Suppressor macrophage (primary cell): ENCODE results near the gene ASCL2.
"Not testable (repeated sequence)": the region's sequence is repeated elsewhere in the genome, so short reads cannot be mapped to it uniquely, and the experiment has no call there.

Experiments used
- DNase-seq, 4 experiments: peaks; one replicate each; pipeline ENCODE4 v3.0.0-alpha.2; 2020 to 2022

The ASCL2 gene

GRCh38 chr11:2259466-2259830 lies 10.9 kb downstream of the ASCL2 start:
- no peak for DNase-seq

DNA sequence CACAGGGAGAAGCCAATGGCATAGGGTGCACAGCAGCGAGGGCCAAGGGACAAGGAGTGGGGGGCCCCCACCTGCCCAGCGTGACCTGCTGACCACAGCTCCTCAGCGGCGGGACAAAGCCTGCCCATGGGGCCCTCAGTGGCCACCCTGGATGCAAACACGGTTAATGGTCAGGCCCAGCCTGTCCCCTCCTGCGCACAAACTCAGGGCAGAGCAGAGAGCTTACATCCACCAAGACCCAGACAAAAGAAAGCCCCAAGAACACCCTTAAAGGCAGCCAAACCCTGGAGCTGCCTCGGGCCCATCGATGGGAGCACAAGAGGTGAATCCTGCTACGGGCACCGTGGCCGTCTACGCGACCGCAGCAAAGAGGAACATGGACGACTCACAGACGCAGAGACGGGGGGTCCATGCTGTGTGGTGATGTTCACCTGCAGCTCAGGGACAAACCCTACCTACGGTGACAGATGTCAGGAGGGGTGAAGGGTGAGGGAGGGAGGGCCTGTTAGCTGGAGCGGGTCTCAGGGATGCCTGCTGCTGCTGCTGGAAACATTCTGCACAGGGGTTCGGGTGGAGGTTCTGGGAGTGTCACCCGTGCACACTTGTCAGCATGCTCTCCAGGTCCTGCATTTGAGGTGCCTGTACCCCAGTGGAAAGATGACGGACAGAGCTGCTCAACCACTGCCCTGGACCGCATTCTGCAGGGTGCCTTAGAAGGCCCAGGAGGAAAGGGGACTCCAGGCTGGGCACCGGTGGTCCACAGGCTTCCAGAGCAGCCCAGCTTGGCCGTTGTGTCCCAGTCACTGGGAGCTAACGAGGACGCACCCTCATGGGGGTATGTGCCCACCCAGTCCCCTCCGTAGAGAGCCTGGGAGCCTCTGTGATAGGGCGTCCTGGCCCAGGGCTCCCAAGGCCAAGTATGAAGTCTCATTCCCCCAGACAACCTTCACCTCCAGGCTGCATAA lies 11.6 kb downstream of the ASCL2 start:
- no peak for DNase-seq

DNA sequence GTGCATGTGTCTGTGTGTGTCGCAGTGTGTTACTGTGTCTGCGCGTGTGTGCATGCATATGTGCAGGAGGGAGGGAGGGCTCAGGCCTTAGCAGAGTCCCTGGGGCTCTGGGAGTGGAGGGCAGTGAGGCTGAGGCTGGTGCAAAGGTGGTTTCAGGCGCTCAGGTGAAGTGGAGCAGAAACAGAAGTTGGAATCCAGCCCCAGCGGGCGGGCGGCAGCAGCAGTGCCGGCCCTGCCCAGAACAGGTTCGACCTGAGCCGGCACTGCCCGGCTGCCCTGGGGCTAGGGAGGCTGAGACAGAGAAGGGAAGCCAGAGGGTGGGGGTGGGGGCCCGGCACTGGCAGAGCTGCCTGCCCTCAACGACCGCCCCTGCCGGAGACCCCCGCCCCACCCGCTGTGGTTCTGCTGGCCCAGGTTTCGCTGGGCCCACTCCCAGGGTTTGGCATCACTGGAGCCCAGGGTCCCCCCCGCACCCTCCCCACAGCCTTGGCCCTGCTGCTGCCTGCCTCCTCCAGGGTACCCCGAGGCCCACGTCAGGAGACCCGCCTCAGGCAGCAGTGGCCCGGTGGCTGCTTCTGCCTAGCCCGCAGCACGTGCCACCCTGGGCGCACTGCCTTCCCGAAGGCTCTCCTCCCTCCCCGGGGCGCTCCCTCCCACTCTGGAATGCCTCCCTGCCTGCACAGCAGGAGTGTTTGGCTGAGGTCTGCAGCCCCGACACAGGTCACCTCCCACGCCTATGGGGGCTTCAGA lies 13.3 kb downstream of the ASCL2 start:
- DNase-seq: no peak

- DNase-seq: no peak
Measured at GRCh38 chr11:2256293-2256913, 14.0 kb downstream of the ASCL2 start.

- DNase-seq: no peak
Measured at GRCh38 chr11:2252018-2252417, 18.4 kb downstream of the ASCL2 start.

- no peak for DNase-seq
Measured at GRCh38 chr11:2251138-2251537, 19.2 kb downstream of the ASCL2 start.

GRCh38 chr11:2250485-2250884 lies 19.9 kb downstream of the ASCL2 start:
- no peak for DNase-seq

DNA sequence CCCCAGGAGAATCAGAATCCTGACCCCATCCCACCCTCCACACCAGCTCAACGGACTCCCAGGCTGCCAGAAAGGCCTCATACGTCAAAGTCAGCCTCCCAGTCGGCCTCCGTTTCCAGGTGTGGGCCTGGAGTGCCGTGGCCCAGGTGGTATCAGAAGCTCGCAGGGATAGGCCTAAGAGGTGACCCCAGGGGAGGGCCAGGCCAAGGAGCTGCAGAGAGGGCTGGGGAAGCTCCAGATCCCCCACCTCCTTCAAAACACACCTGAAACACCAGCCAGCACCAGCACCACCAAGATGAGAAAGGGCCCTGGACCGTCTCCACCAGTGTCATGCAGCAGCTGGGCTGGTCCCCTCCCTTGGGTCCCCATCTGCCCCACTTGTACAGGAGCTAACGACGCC lies 20.3 kb downstream of the ASCL2 start:
- no peak for DNase-seq

DNA sequence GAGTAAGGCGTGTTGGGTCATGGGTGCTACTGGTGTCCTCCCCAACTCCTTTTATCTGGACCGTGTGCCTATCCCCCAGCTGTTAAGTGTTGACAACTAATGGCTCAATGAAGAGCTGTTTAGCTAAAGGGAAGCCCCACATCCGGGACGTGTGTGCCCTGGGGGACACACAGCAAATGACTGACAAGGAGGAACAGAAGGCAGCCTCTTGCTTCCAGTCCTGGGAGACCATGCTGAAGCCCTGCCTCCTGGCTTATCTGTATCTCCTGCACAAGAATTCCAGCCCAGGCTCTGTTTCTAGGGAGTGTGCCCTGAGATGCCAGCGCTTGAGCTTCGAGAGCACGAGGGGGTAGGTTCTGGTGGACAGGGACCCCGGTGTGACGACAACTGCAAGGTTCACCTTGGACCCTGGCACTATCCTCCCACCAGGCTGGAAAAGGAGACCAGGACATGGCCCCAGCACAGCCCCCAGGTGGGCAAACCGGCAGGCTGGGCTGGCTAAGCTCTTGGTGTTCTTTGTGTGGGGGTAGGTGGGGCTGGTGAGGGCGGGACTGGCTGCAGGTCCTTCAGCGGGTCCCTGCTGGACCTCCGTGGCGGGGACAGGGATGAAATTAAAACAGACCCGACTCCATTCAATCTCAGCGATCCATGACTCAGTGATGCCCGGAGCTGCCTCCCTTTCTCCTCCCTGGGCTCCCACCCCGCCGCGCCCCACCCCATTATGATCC lies 21.0 kb downstream of the ASCL2 start:
- no peak for DNase-seq

GRCh38 chr11:2248762-2249161 lies 21.6 kb downstream of the ASCL2 start:
- no peak for DNase-seq

DNA sequence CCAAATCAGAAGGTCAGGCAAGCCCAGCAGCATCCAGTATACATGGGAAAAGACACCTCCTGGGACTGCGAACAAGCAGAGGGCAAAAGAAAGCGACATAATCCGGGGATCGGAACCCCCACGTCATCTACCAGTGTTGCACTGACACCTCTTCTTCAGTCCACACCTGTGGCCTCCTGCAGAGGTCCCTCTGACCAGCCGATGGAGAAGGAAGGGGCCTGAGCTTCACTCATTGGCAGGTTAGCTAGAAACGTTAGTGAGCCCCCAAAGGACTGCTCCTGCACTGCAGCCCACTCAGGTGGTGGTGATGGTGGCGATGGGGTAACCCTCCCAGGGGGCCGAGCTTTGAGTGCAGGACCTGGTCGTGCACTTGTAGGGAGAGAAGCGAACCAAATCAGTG lies 22.1 kb downstream of the ASCL2 start:
- no peak for DNase-seq

DNA sequence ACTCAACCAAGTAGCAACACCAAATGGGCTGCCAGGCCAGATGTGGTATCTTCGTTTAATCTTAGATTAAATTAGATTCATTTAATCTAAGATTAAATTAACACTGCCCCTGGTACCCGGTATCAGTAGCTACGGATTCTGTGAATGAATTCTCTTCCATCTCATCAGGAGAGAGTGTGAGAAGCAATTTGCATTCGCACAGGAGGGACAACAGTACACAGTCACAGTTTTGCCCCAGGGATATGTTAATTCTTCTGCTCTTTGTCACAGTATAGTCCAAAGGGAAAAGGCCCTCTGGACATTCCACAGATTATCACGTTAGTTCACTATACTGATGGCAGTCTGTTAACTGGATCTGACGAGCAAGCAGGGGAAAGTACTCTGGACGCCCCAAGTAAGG lies 22.9 kb downstream of the ASCL2 start:
- DNase-seq: no peak

DNA sequence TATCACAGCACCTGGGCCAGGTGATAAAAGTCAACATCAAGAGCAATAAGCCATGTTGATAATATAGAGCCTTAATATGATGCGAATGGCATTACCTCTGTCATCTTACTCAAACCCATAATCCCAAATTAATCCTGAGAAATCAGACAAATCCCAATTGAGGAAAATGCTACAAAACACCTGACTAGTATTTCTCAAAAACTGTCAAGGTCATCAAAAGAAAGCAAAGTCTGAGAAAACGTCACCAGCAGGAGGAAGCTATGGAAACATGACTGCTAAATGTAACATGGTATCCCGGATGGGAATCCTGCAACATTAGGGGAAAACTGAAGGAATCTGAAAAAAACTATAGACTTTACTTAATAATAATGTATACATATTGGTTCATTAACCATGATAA lies 29.6 kb downstream of the ASCL2 start:
- DNase-seq: no peak

DNA sequence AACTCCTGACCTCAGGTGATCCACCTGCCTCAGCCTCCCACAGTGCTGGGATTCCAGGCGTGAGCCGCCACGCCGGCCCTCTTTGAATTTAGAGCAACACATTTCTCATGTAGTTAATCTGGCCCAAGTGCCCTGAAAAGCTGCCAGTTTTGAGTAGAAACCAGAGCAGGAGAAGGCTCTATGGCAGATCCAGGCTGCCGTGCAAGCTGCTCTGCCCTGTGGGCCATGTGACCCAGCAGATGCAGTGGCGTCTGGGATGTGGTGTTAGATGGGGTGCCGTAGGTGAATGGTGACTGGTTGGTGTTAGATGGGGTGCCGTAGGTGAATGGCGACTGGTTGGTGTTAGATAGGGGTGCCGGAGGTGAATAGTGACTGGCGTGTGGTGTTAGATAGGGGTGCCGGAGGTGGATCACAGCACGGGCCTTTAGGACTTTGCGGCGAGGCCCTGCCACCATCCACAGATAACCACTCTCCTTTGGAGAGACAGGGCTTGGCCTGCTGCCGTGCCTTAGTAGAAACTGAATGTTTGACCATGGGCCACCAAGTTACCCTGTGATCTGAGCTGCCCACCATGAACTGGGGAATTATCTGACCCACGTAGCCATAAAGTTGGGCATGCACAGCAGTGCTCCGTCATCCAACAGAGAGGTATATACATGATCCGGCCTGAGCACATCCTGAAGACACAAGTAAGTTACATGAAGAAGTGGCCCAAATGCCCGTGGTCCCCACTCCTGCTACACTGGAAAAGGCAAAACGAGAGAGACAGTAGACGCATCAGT lies 32.7 kb downstream of the ASCL2 start:
- no peak for DNase-seq

DNA sequence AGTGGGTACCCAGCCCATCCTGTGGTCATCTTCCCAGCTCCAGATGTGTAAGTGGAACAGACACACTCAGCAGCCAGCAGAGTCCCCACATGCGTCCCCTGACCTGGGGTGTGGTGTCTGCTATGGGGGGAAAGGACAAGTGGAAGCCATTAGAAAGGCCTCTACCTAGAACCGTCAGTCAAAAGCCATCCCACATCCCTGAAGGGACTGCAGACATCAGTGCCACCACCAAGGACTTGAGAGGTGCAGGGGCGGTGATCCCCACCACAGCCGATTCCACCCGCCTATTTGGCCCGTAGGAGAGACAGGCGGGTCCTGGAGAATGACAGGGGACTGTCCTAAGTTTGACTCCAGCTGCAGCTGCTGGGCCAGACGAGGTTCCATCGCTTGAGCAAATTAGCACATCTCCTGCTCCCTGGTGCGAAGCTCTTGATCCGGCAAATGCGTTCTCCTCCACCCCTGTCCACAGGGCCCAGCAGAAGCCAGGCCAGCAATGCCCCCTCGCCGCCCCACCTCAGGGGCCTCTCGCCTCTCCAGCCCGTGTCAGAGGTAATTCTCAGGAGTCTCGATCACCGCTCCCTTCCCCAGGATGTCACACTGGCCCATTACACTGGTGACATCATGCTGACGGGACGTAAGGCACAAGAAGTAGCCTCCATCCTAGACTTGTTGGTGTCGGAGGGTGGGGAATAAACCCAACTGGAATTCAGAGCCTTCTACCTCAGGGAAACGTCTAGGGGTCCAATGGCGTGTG lies 33.8 kb downstream of the ASCL2 start:
- DNase-seq: not testable (repeated sequence)

- no peak for DNase-seq
Measured at GRCh38 chr11:2235588-2236326, 34.6 kb downstream of the ASCL2 start.

GRCh38 chr11:2234963-2235362 lies 35.4 kb downstream of the ASCL2 start:
- no peak for DNase-seq

DNA sequence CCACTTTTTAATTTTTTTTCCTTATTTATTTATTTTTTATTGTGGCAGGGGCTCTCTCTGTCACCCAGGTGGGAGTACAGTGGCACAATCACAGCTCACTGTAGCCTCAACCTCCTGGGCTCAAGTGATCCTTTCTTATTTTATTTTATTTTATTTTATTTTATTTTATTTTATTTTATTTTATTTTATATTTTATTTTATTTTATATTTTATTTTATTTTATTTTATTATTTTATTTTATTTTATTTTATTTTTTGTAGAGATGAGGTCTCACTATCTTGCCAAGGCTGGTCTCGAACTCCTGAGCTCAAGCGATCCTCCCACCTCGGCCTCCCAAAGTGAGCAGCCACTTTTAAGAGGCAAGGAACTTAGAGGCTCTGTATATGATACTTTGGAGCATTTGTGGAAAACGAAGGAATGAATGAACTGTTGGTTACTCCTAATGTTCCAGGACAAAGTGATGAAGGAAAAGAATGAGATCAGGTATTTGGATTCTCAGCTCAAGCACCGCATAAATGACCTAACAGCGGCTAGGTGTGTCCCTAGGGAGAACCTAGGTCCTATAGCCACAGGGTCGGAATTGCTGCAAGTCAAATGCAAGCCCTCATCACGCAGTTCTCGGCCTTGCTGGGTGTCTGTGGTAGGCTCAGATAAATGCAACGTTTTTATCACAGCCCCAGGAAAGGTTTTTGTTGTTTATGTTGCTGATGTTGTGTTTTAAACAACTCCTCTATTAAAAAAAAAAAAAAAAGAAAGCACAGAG lies 36.5 kb downstream of the ASCL2 start:
- DNase-seq: no peak

- no peak for DNase-seq
Measured at GRCh38 chr11:2229713-2230297, 40.6 kb downstream of the ASCL2 start.
